Measurements from ENCODE around the gene TFCP2L1.

DNA sequence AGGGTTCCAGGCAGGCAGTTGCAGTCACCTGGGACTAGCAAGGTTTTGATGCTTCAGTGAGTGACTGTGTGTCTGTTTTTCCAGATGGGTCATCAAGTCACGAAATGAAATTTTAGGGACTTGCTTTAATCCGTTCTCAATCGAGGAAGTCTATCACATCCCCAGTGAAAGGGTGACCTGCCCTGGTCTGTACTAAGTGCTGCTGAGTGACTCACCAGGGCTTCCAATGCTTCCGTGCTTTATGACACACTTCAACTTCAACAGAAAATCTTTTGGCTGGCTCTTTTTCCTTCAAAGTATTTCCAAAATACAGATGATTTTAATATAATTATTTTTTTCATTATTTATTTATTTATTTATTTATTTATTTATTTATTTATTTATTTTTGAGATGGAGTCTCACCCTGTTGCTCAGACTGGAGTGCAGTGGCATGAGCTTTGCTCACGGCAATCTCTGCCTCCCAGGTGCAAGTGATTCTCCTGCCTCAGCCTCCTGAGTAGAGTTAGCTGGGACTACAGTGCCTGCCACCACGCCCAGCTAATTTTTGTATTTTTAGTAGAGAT is 18.4 kb downstream of the TFCP2L1 start:
- TF ChIP-seq ZNF24 (tag by site-specific recombination; IDR thresholded peaks at IDR 0.05): no peak
- TF ChIP-seq, protein P1, sequence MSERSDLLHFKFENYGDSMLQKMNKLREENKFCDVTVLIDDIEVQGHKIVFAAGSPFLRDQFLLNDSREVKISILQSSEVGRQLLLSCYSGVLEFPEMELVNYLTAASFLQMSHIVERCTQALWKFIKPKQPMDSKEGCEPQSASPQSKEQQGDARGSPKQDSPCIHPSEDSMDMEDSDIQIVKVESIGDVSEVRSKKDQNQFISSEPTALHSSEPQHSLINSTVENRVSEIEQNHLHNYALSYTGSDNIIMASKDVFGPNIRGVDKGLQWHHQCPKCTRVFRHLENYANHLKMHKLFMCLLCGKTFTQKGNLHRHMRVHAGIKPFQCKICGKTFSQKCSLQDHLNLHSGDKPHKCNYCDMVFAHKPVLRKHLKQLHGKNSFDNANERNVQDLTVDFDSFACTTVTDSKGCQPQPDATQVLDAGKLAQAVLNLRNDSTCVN (tag by site-specific recombination; optimal IDR thresholded peaks at IDR 0.05): no peak
- TF ChIP-seq, protein P2, sequence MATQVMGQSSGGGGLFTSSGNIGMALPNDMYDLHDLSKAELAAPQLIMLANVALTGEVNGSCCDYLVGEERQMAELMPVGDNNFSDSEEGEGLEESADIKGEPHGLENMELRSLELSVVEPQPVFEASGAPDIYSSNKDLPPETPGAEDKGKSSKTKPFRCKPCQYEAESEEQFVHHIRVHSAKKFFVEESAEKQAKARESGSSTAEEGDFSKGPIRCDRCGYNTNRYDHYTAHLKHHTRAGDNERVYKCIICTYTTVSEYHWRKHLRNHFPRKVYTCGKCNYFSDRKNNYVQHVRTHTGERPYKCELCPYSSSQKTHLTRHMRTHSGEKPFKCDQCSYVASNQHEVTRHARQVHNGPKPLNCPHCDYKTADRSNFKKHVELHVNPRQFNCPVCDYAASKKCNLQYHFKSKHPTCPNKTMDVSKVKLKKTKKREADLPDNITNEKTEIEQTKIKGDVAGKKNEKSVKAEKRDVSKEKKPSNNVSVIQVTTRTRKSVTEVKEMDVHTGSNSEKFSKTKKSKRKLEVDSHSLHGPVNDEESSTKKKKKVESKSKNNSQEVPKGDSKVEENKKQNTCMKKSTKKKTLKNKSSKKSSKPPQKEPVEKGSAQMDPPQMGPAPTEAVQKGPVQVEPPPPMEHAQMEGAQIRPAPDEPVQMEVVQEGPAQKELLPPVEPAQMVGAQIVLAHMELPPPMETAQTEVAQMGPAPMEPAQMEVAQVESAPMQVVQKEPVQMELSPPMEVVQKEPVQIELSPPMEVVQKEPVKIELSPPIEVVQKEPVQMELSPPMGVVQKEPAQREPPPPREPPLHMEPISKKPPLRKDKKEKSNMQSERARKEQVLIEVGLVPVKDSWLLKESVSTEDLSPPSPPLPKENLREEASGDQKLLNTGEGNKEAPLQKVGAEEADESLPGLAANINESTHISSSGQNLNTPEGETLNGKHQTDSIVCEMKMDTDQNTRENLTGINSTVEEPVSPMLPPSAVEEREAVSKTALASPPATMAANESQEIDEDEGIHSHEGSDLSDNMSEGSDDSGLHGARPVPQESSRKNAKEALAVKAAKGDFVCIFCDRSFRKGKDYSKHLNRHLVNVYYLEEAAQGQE (tag by site-specific recombination; IDR thresholded peaks at IDR 0.05): no peak
- TF ChIP-seq ZNF157 (tag by site-specific recombination; IDR thresholded peaks at IDR 0.05): no peak
- TF ChIP-seq MYNN (tag by site-specific recombination; IDR thresholded peaks at IDR 0.05; ENCODE audit: borderline replicate concordance): no peak
- no peak for TF ChIP-seq ZNF114 (tag by site-specific recombination; IDR thresholded peaks at IDR 0.05)
- TF ChIP-seq ZNF416 (tag by site-specific recombination; IDR thresholded peaks at IDR 0.05): no peak
- TF ChIP-seq, protein P3, sequence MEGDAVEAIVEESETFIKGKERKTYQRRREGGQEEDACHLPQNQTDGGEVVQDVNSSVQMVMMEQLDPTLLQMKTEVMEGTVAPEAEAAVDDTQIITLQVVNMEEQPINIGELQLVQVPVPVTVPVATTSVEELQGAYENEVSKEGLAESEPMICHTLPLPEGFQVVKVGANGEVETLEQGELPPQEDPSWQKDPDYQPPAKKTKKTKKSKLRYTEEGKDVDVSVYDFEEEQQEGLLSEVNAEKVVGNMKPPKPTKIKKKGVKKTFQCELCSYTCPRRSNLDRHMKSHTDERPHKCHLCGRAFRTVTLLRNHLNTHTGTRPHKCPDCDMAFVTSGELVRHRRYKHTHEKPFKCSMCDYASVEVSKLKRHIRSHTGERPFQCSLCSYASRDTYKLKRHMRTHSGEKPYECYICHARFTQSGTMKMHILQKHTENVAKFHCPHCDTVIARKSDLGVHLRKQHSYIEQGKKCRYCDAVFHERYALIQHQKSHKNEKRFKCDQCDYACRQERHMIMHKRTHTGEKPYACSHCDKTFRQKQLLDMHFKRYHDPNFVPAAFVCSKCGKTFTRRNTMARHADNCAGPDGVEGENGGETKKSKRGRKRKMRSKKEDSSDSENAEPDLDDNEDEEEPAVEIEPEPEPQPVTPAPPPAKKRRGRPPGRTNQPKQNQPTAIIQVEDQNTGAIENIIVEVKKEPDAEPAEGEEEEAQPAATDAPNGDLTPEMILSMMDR (tag by site-specific recombination; IDR thresholded peaks at IDR 0.05): no peak
- TF ChIP-seq ZNF426 (tag by site-specific recombination; IDR thresholded peaks at IDR 0.05): peak; percentile 70
- no peak for TF ChIP-seq ZNF302 (tag by site-specific recombination; IDR thresholded peaks at IDR 0.05; ENCODE audit: low read depth)
- TF ChIP-seq, protein P4, sequence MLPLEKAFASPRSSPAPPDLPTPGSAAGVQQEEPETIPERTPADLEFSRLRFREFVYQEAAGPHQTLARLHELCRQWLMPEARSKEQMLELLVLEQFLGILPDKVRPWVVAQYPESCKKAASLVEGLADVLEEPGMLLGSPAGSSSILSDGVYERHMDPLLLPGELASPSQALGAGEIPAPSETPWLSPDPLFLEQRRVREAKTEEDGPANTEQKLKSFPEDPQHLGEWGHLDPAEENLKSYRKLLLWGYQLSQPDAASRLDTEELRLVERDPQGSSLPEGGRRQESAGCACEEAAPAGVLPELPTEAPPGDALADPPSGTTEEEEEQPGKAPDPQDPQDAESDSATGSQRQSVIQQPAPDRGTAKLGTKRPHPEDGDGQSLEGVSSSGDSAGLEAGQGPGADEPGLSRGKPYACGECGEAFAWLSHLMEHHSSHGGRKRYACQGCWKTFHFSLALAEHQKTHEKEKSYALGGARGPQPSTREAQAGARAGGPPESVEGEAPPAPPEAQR (tag by site-specific recombination; IDR thresholded peaks at IDR 0.05): no peak
- no peak for TF ChIP-seq ZXDB (tag by site-specific recombination; IDR thresholded peaks at IDR 0.05)
- TF ChIP-seq, protein P5, sequence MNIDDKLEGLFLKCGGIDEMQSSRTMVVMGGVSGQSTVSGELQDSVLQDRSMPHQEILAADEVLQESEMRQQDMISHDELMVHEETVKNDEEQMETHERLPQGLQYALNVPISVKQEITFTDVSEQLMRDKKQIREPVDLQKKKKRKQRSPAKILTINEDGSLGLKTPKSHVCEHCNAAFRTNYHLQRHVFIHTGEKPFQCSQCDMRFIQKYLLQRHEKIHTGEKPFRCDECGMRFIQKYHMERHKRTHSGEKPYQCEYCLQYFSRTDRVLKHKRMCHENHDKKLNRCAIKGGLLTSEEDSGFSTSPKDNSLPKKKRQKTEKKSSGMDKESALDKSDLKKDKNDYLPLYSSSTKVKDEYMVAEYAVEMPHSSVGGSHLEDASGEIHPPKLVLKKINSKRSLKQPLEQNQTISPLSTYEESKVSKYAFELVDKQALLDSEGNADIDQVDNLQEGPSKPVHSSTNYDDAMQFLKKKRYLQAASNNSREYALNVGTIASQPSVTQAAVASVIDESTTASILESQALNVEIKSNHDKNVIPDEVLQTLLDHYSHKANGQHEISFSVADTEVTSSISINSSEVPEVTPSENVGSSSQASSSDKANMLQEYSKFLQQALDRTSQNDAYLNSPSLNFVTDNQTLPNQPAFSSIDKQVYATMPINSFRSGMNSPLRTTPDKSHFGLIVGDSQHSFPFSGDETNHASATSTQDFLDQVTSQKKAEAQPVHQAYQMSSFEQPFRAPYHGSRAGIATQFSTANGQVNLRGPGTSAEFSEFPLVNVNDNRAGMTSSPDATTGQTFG (tag by site-specific recombination; IDR thresholded peaks at IDR 0.05; ENCODE audit: borderline replicate concordance): no peak
- TF ChIP-seq ZNF169 (tag by site-specific recombination; IDR thresholded peaks at IDR 0.05): no peak
